GM21447 (cell line): ENCODE data around the gene ANKRD60.

ENCODE experiments used
- ATAC-seq: cut with Tn5 transposase; IDR thresholded peaks from one replicate; pipeline ENCODE4 v1.9.1; 2021; ENCODE audit not compliant: unreplicated experiment

Gene ANKRD60

GRCh38 chr20:58228484-58229197 lies at the start of gene ANKRD60:
Gene ANKRD60 (minus strand): TSS chr20:58228653. CDS start chr20:58228653, 0 bp downstream.
- ATAC-seq, result no peak

DNA sequence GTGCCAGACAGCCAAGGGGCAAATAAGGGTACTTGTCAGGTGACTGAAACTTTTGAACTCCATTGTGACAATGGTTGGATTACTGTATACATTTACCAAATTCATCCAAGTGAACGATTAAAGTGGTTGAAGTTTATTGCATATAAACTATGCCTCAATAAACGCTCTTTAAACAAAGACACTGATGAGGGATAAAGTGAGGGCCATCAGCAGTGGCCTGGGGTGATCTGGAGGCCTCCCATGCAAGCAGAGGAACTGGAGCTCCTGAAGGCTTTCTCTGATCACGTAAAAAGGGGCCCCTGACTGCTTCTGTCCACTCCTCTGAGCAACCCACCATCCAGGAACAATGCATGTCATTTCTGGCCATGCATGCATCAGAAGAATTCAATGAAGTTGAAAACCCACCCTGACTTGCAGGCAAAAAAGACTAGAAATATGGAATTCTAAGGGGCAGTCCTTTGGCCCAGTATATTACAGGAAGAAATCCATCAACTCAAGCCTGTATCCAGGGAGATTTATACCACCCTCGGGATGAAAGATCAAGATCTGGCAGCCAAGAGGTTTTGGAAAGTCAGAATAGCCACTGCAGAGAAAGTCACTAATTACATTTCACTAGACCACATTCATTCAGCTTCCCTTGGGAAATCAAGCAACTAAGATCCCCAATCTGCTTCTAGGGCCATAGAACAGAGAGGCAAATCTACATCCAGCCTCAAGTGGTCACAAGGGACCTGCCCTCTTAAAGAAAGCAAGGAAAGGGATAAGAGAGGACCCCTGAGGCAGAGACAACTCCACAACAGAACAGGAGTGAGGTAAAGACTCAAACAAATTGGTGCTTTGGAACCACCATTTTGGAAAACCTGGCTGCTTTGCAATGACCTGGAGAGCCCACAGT lies 49.4 kb upstream of the ANKRD60 start:
- no peak for ATAC-seq

DNA sequence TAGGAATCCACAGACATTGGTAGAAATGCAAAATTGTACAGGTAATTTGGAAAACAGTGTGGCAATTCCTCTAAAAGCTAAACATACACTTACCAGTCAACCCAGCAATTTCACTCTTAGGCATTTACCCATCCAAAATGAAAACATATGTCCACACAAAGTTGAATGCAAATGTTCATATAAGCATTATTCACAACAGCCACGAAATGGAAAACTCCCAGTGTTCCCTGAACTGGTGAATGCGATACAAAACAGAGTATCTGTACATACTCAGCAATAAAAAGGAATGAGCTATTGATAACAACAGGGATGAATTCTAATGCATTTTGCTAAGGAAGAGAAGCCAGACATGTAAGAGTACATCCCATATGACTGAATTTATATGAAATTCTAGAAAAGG lies 48.7 kb upstream of the ANKRD60 start:
- no peak for ATAC-seq

- ATAC-seq, result no peak
Observed at GRCh38 chr20:58274384-58274783, 45.9 kb upstream of the ANKRD60 start.

DNA sequence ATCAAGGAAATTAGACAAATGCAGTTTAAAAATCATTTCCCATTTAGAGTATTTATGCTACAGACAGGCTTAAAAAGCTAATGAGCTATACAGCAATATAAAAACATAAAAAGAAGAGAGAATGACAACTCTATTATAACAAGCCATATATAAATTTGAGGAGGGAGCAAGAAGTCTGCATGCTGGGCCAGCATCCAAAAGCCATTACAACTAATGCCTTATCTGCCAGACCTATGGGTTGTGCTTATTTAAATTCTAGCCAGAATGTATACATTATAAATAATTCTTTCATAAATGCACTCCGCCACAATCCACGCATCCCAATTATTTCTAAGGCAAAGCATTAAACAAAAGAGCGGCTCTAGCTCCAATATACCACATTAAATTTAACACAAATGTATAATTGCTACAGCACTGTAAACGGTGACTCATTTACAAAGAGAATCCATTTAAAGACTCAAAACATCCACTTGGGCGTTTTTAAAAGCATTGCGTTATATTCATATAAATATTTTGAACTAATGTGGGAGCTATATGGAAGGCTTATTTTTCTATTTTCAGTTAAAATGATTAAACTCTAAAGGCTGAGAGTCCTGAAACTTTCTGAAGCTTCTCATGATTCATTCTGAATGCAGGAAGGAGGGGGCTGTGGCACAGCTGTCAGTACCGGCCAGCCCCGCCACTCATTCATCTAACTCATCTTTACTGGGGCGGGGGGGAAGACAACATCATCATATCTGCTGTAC lies 43.3 kb upstream of the ANKRD60 start:
- ATAC-seq, result no peak

- ATAC-seq, result no peak
Observed at GRCh38 chr20:58268936-58269619, 40.6 kb upstream of the ANKRD60 start.

DNA sequence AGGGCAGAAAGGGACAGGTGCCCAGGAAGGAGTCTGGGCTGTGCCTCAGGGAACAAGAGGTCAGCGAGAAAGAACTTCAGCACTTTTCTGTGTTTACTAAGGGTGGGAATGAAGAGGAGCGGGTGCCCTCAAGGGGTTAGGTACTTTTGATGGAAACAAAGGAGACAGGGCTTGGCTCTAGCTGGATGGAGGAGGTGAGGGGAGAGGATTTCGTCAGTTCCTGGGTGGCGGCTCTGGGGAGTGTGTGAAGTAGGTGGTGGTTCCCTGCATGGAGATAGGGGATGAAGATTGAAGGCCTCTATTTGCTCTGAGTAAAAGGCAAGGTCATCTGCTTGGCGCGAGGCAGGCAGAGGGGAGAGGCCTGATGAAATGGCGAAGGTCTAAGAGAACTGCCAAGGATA lies 40.0 kb upstream of the ANKRD60 start:
- no peak for ATAC-seq

DNA sequence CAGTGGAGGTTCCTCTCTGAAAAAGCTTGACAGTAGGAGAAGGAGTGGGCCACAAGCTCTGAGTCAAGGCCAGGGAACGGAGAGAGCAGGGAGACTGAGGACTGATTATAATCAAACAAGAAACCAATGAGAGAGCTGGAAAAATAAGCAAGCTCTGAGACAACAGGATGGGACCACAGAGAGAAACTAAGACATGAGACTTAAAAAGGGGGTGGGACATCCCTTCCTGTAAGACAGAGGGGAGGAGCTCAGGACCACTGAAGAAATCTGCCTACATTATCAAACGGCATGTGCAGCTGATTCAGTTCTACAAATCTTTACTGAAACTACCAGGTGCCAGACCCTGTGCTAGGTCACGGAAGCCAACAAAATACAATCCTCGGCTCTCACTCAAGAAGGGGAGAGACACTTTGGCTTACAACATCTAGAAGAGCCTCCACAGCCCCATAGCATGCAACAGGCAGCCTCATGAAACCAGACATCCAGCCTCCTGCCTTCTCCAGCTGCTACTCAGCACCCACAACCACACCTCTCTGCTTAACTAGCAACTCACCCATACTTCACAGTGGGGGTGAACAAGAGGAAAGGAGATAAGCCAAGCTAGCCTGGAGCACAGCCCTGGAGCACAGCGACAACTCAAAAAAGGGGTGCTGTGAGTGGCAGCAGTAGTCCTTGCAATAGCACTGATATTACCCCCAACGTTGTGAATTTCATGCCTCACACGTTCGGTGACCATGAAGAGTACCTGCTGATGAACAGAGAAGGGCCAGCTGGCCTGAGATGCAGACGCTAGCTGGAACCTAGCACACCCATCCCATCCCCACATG lies 39.1 kb upstream of the ANKRD60 start:
- no peak for ATAC-seq

- no peak for ATAC-seq
Observed at GRCh38 chr20:58264271-58264670, 35.8 kb upstream of the ANKRD60 start.

- ATAC-seq, result no peak
Observed at GRCh38 chr20:58261660-58262059, 33.2 kb upstream of the ANKRD60 start.

DNA sequence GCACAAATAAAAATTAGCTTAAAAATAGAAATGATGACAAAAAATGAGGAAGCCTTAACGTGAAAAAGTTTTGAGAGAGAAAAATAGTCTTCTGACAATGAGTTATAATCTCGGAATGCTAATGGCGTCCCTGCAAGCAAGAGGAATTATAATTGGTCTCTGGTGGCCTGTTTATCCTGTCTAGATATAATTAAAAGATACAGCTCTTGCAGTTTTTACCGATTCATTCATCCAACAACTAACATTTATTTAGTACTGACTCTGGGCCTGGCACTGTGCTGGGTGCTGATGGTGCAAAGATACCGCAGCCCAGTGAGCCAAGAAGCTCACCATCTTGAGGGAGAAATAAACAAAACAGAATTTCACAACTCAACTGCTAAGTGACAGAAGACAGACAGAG lies 31.6 kb upstream of the ANKRD60 start:
- no peak for ATAC-seq

GRCh38 chr20:58256842-58257241 lies 28.4 kb upstream of the ANKRD60 start:
- ATAC-seq, result no peak

DNA sequence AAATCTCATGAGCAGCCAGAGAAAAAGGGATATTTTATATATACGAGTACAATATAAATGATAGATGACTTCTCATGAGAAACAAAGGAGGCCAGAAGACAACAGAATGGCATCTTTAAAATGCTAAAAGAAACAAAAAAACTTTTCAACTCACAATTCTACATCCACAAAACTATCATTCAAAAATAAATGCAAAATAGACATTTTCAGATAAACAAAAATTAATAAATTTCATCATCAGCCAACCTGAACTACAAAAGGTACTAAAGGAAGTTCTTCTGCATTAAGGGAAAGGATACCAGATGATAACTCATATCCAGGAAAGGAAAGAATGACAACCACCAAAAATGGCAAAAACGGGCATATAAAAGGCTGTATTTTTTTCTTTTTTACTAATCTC lies 27.9 kb upstream of the ANKRD60 start:
- ATAC-seq, result no peak

GRCh38 chr20:58254890-58255289 lies 26.4 kb upstream of the ANKRD60 start:
- ATAC-seq, result no peak

DNA sequence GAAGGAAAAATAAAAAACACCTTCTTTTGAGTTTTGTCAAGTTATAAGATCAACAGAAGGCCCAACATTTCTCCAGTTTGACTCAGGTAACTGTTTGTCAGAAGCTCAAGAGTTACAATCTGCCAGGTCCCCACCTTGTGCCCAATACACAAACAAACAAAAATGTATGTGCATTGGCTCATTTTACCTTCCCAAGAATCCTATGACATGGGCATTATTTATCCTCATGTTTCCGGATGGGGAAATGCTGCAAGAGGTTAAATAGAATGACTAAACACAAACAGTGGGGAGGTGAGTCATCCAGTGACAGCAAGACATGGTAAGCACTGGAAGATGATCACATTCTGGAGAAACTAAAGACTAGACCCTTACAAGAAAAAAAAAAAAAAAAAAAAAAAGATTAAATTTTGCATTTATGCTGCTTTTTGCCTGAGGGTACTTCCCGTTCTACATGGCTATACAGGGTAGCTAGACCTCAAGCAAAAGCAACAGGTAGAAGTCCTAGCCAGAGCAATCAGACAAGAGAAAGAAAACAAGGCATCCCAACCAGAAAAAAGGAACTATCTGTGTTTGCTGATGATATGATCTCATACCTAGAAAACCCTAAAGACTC lies 23.6 kb upstream of the ANKRD60 start:
- no peak for ATAC-seq

- no peak for ATAC-seq
Observed at GRCh38 chr20:58251348-58251978, 23.0 kb upstream of the ANKRD60 start.

DNA sequence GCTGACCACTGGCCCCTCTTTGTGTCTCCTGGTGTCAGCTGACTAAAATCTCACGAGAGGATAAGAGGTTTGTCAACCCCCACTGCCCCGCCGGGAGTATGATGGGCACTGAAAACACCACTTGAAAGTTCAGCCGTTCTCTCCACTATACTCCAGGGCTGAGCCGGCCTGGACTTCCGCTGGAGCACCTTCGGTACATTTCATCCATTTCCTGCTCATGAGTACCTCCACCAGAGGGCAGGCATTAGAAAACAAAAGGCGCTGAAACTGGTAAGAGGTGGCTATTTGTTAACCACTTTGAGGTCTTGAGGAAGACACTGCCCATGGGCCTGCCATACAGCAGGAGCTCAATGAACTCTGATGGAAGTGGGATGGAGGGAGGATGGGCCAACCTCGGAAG lies 17.9 kb upstream of the ANKRD60 start:
- no peak for ATAC-seq

- no peak for ATAC-seq
Observed at GRCh38 chr20:58245931-58246330, 17.5 kb upstream of the ANKRD60 start.

DNA sequence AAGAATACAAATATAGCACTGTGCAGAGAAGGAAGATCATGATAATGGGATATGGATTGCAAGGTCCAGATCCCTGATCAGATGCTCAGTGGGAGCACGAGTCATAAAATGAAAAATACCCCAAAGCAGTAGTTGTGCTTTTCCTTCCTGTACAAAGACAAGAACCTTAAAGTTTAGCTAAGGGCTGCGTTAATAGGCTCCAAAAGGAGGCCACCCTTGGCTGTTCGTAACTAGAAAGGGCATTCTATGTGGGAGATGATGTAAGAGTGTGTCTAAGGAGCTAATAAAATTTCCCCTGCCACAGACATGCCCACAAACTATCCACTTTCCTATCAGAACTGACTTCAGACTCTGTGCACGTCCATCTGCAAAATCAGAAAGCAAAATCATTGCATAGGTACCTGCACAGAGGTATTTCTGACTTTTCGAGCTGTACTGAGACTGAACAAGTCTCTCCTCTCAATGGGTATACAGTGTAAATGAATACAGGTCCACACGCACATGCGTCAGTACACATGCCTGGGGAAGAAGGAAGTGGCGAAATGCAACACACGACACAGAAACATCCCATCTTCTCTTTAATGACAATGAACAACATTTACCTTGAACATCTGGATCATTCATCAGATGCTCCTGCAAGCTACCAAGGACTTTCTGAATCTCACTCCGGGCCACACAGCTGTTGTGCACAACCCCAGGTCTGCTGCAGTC lies 16.9 kb upstream of the ANKRD60 start:
- ATAC-seq, result no peak
